A549 (cell line): Measurements from ENCODE around the gene HOXA5. TPM values are rescaled to one million over a fixed set of nuclear protein-coding genes. Genes with fewer than 3 reads are reported as not detected.

Source experiments
- ATAC-seq, 2 experiments: fragments of 200-7000 bp in 1 of 2; fragments of >200 bp in 1 of 2; cut with Nextera tagmentation in 1 of 2; cut with Tn5 transposase in 1 of 2; 3 replicates each; pipeline versions ENCODE4 v1.8.0 to v1.9.1; 2018 to 2020; ENCODE audit warnings: mild to moderate bottlenecking in 1 of 2, moderate library complexity in 1 of 2
- CTCF ChIA-PET: fragments of 300-600 bp; sonication (Branson Sonifier 250); formaldehyde crosslinking; extraction: SDS; loops from one replicate; lab custom pipeline; 2021; ENCODE audit warnings: antibody characterized with exemption, inconsistent platforms; lab: Yijun Ruan, JAX
- POLR2A ChIA-PET: fragments of 350-600 bp; formaldehyde crosslinking; extraction: SDS; loops from one replicate; lab custom pipeline; 2021; ENCODE audit warnings: antibody characterized with exemption, inconsistent platforms; lab: Yijun Ruan, JAX
- DNase-seq, 2 experiments: peaks; one replicate each; pipeline versions ENCODE4 v3.0.0 to v3.0.0-alpha.2; 2011 to 2016; ENCODE audit warnings: low read depth in 1 of 2, low spot score in 1 of 2
- FAIRE-seq: peaks from 2 replicates; lab custom pipeline; 2011; peaks lifted over from hg19 to GRCh38; lab: Jason Lieb, UNC
- H3K27ac ChIP-seq, 2 experiments: fragments of >200 bp; sonication (Bioruptor Twin); formaldehyde crosslinking; 3 replicates each; pipeline ENCODE4 v1.5.1; 2016 to 2017
- H3K4me1 ChIP-seq: fragments of >200 bp; sonication (Bioruptor Twin); formaldehyde crosslinking; 3 replicates; pipeline ENCODE4 v1.6.1; 2016
- H3K4me2 ChIP-seq: fragments of >200 bp; sonication (Bioruptor Twin); formaldehyde crosslinking; 3 replicates; pipeline ENCODE4 v1.6.1; 2016
- H3K4me3 ChIP-seq: fragments of >200 bp; sonication (Bioruptor Twin); formaldehyde crosslinking; 3 replicates; pipeline ENCODE4 v1.5.1; 2016
- H3K9me3 ChIP-seq: fragments of >200 bp; sonication (Bioruptor Twin); formaldehyde crosslinking; 3 replicates; pipeline ENCODE4 v1.6.1; 2016
- ATOH8 ChIP-seq: fragments of 250-450 bp; sonication (Bioruptor Pico); IDR thresholded peaks from 2 replicates; pipeline ENCODE4 v1.5.0; 2020; ENCODE audit warnings: low read depth, mild to moderate bottlenecking, moderate library complexity
- CBX2 ChIP-seq: fragments of 200-600 bp; sonication (generic); IDR thresholded peaks from 2 replicates; pipeline ENCODE4 v1.6.1; 2016; ENCODE audit warnings: low read depth, mild to moderate bottlenecking, borderline replicate concordance
- CHD2 ChIP-seq: fragments of 150-350 bp; IDR thresholded peaks from 2 replicates; pipeline ENCODE4 v1.6.1; 2014; ENCODE audit warnings: low read length; ENCODE audit not compliant: partially characterized antibody
- CTCF ChIP-seq: fragments of >200 bp; sonication (Bioruptor Twin); formaldehyde crosslinking; IDR thresholded peaks from 3 replicates; pipeline ENCODE4 v1.5.1; 2016
- ELK1 ChIP-seq: fragments of 150-350 bp; IDR thresholded peaks from 2 replicates; pipeline ENCODE4 v1.6.1; 2014; ENCODE audit warnings: low read depth, mild to moderate bottlenecking, low read length
- FOXS1 ChIP-seq: fragments of 250-450 bp; sonication (Bioruptor Pico); IDR thresholded peaks from 2 replicates; pipeline ENCODE4 v1.5.0; 2020; ENCODE audit warnings: mild to moderate bottlenecking, moderate library complexity
- HES2 ChIP-seq: fragments of >200 bp; sonication (Bioruptor Twin); formaldehyde crosslinking; IDR thresholded peaks from 2 replicates; pipeline ENCODE4 v1.6.1; 2016
- HEYL ChIP-seq: fragments of 250-450 bp; sonication (Bioruptor Pico); IDR thresholded peaks from 2 replicates; pipeline ENCODE4 v1.8.0; 2021; ENCODE audit warnings: mild to moderate bottlenecking, moderate library complexity
- HOXA7 ChIP-seq: fragments of 250-450 bp; sonication (Bioruptor Pico); IDR thresholded peaks from 2 replicates; pipeline ENCODE4 v1.5.0; 2020; ENCODE audit warnings: mild to moderate bottlenecking, moderate library complexity
- HOXB13 ChIP-seq: fragments of 250-450 bp; sonication (Bioruptor Pico); IDR thresholded peaks from 2 replicates; pipeline ENCODE4 v1.5.0; 2020; ENCODE audit warnings: low read depth, mild to moderate bottlenecking, moderate library complexity
- JUN ChIP-seq, 2 experiments: fragments of >200 bp; sonication (Bioruptor Twin); formaldehyde crosslinking; IDR thresholded peaks; 2 replicates in 1 of 2; 3 replicates in 1 of 2; pipeline ENCODE4 v1.6.1; 2016 to 2017
- MAX ChIP-seq: IDR thresholded peaks from 2 replicates; pipeline ENCODE4 v1.6.1; 2012
- MAZ ChIP-seq: fragments of 150-350 bp; IDR thresholded peaks from 2 replicates; pipeline ENCODE4 v1.6.1; 2014; ENCODE audit warnings: antibody characterized with exemption, low read depth, low read length, borderline replicate concordance
- PHF8 ChIP-seq: fragments of 200-600 bp; sonication (generic); IDR thresholded peaks from 2 replicates; pipeline ENCODE4 v1.6.1; 2016; ENCODE audit warnings: low read depth, mild to moderate bottlenecking, antibody characterized with exemption, moderate library complexity, borderline replicate concordance
- POLR2A ChIP-seq: IDR thresholded peaks from 2 replicates; pipeline ENCODE4 v1.6.1; 2012; ENCODE audit warnings: mild to moderate bottlenecking, low read length
- RARB ChIP-seq: fragments of 250-450 bp; sonication (Bioruptor Pico); IDR thresholded peaks from 2 replicates; pipeline ENCODE4 v1.8.0; 2021; ENCODE audit warnings: mild to moderate bottlenecking, moderate library complexity
- SMC3 ChIP-seq: fragments of >200 bp; sonication (Bioruptor Twin); formaldehyde crosslinking; IDR thresholded peaks from 3 replicates; pipeline ENCODE4 v1.6.1; 2018; ENCODE audit warnings: inconsistent platforms
- TP53 ChIP-seq: fragments of 250-450 bp; sonication (Bioruptor Pico); IDR thresholded peaks from 2 replicates; pipeline ENCODE4 v1.5.0; 2021; ENCODE audit warnings: mild to moderate bottlenecking, moderate library complexity
- WGBS: methylation state at CpG from one replicate; pipeline ENCODE4 v1.1.6; 2017; ENCODE audit errors: missing lambda C conversion rate; 5-methylcytosine and 5-hydroxymethylcytosine counted together
- polyA plus RNA-seq, 4 experiments: library from polyadenylated mRNA; depleted of rRNA in 3 of 4; stranded (reverse); fragments of >200 nt; fragmentation: RNase III in 1 of 4; extraction: RNeasy Plus Mini Kit Qiagen cat#74134 plus additional on column Dnase treatment in 1 of 4; gene quantifications; 2 replicates in 3 of 4; 3 replicates in 1 of 4; pipeline ENCODE4 v1.2.3, GENCODE V29; 2011 to 2017

The HOXA5 gene
- polyA plus RNA-seq, 2 of the 4 experiments (the other 2 are of a cell fraction) = 4.0 to 6.5 TPM

GRCh38 chr7:27144781-27145164 lies 1.3 kb upstream of the HOXA5 start:
- no peaks in the 10 kb centered on the region for H3K9me3 ChIP-seq
- TF ChIP-seq CHD2 (no peak), TP53 (CRISPR knock-in tag) (no peak), HOXB13 (CRISPR knock-in tag) (no peak), HEYL (CRISPR knock-in tag) (no peak), ELK1 (no peak), HOXA7 (CRISPR knock-in tag) (no peak), HES2 (no peak), CBX2 (no peak), PHF8 (no peak), POLR2A (no peak), ATOH8 (CRISPR knock-in tag) (no peak), MAZ (no peak), FOXS1 (CRISPR knock-in tag) (no peak), RARB (CRISPR knock-in tag) (no peak), JUN (IDR thresholded peaks at IDR 0.05) (no peak)
- ATAC-seq (no peak), FAIRE-seq (no peak), DNase-seq (no peak)
- H3K27ac ChIP-seq = no peak overlapping the region
- no peak overlapping the region for H3K4me3 ChIP-seq
- H3K4me2 ChIP-seq = no peak overlapping the region
- ChIA-PET CTCF (interaction anchor here (0.6 to 11.1 kb wide), 21 partner anchors 10 to 769 kb away, joined by 3 to 160 read pairs (median 5); partner anchors contain the start of genes HOXA4, HOXA7 and HOXA9), POLR2A (no interaction called here)
- WGBS = 95% methylated on average over 31 of the region's 31 CpGs
- H3K4me1 ChIP-seq = peaks cover 15% of the 10 kb centered on the region

- FAIRE-seq = no peak
- H3K4me2 ChIP-seq = peak overlapping the region; percentile 87; the same call in 2 of the 3 replicates
- H3K27ac ChIP-seq = peak overlapping the region; percentile 31 to 58; a peak in 2 of 6 replicates
- peaks cover 9% of the 10 kb centered on the region for H3K4me1 ChIP-seq
- ATAC-seq = no peak
- DNase-seq = no peak
- POLR2A ChIA-PET = interaction anchor here (0.7 to 1.3 kb wide), 6 partner anchors 13 to 444 kb away, joined by 3 to 7 read pairs (median 4); partner anchors contain the start of genes HOXA7 and SKAP2
- H3K4me3 ChIP-seq = 0 out of 3 replicates have a peak overlapping the region, but pooled peaks have one; percentile 26
- no peaks in the 10 kb centered on the region for H3K9me3 ChIP-seq
- 57% methylated on average over 38 of the region's 40 CpGs for WGBS
- TF ChIP-seq MAX (no peak), ELK1 (no peak), SMC3 (0 out of 3 replicates have a peak, but pooled peaks have one; percentile 3), CTCF (peak; percentile 7; the same call in 1 of the 3 replicates)
- TF ChIP-seq, all 56 proteins: peak for 2
- CTCF ChIA-PET = interaction anchor here (0.8 to 11.1 kb wide), 37 partner anchors 7 to 906 kb away, joined by 3 to 160 read pairs (median 5); partner anchors contain the start of genes HOXA3, HOXA4, HOXA7 and HOXA9
Measured at GRCh38 chr7:27143950-27144780, 684 bp upstream of the HOXA5 start.
